Common myeloid progenitor, CD34-positive (primary cell): ENCODE data around the gene YTHDF2.
"Not testable (repeated sequence)": the region's sequence is repeated elsewhere in the genome, so short reads cannot be mapped to it uniquely, and the experiment has no call there.

ENCODE experiments used
- CTCF ChIA-PET: fragments of 350-600 bp; sonication (Branson Sonifier 250); formaldehyde crosslinking; loops from one replicate; lab custom pipeline; 2021; ENCODE audit warnings: antibody characterized with exemption; lab: Charles Lee
- POLR2A ChIA-PET: fragments of 350-600 bp; sonication (Branson Sonifier 250); formaldehyde crosslinking; loops from one replicate; lab custom pipeline; 2021; ENCODE audit warnings: antibody characterized with exemption; lab: Charles Lee
- DNase-seq, 3 donors: peaks; one replicate each; pipeline versions ENCODE4 v3.0.0 to v3.0.0-alpha.2; 2013
- H3K27ac ChIP-seq, 2 experiments: 1 replicate in 1 of 2; 2 replicates in 1 of 2; pipeline ENCODE4 v1.7.0; 2013; ENCODE audit warnings: inconsistent platforms in 2 of 2, low read length in 2 of 2, mild to moderate bottlenecking in 2 of 2, low read depth in 1 of 2, moderate library complexity in 1 of 2; ENCODE audit not compliant: severe bottlenecking in 2 of 2, insufficient read depth in 1 of 2, poor library complexity in 1 of 2
- H3K27me3 ChIP-seq, 5 experiments: replicated peaks in 2 of 5; 1 replicate in 3 of 5; 2 replicates in 2 of 5; pipeline versions ENCODE4 v1.6.1 to v1.7.0; 2013; ENCODE audit warnings: low read length in 4 of 5, mild to moderate bottlenecking in 2 of 5, moderate library complexity in 2 of 5, inconsistent platforms in 1 of 5; ENCODE audit not compliant: insufficient read depth in 5 of 5, control insufficient read depth in 4 of 5
- H3K36me3 ChIP-seq, 4 experiments: 1 replicate in 2 of 4; 2 replicates in 2 of 4; pipeline versions ENCODE4 v1.6.1 to v1.7.0; 2013; ENCODE audit warnings: low read length in 3 of 4, control low read depth in 1 of 4, mild to moderate bottlenecking in 1 of 4; ENCODE audit not compliant: control insufficient read depth in 4 of 4, insufficient read depth in 4 of 4
- H3K4me1 ChIP-seq, 4 experiments: 1 replicate in 3 of 4; 2 replicates in 1 of 4; pipeline versions ENCODE4 v1.6.1 to v1.7.1; 2013; ENCODE audit warnings: low read length in 3 of 4, mild to moderate bottlenecking in 3 of 4, control low read depth in 1 of 4, inconsistent platforms in 1 of 4, moderate library complexity in 1 of 4; ENCODE audit not compliant: control insufficient read depth in 4 of 4, insufficient read depth in 4 of 4; ENCODE audit errors: control extremely low read depth in 1 of 4
- H3K4me3 ChIP-seq, 7 experiments: 1 replicate in 4 of 7; 2 replicates in 3 of 7; pipeline versions ENCODE4 v1.5.1 to v1.7.0; 2013; ENCODE audit warnings: mild to moderate bottlenecking in 7 of 7, low read length in 6 of 7, moderate library complexity in 6 of 7, inconsistent platforms in 2 of 7, low read depth in 2 of 7, control low read depth in 1 of 7; ENCODE audit not compliant: insufficient read depth in 4 of 7, control insufficient read depth in 1 of 7; ENCODE audit errors: extremely low read depth in 1 of 7
- H3K9me3 ChIP-seq, 5 experiments: 1 replicate in 4 of 5; 2 replicates in 1 of 5; pipeline versions ENCODE4 v1.6.1 to v1.7.1; 2013; ENCODE audit warnings: low read length in 4 of 5, mild to moderate bottlenecking in 2 of 5, inconsistent platforms in 1 of 5, low read depth in 1 of 5, moderate library complexity in 1 of 5; ENCODE audit not compliant: control insufficient read depth in 4 of 5, insufficient read depth in 2 of 5; ENCODE audit errors: control extremely low read depth in 1 of 5
- WGBS: methylation state at CpG from one replicate; pipeline ENCODE4 v1.1.5; 2013; ENCODE audit not compliant: insufficient coverage; 5-methylcytosine and 5-hydroxymethylcytosine counted together

Gene YTHDF2

DNA sequence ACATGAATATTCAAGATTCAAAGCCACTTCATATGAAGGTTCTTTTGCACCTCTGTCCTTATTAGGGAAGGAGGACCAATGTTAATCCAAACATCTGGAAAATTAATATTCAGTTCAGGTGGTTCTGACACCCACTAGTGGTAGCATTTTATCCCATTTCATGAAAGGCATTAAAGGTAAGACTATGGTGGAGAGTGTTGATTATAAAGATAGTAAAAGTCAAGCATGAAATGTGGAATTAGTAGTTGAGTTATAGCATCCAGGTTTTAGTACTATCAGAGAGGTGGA lies 17.5 kb upstream of the YTHDF2 start:
- H3K36me3 ChIP-seq = peaks cover 4 to 15% (median 10%) of the 10 kb centered on the region in 4 experiments
- POLR2A ChIA-PET = no interaction called here
- no peak overlapping the region for H3K4me3 ChIP-seq
- peaks cover 0 to 3% (median 0%) of the 10 kb centered on the region in 4 experiments for H3K4me1 ChIP-seq
- no peaks in the 10 kb centered on the region for H3K9me3 ChIP-seq
- DNase-seq = no peak
- H3K27ac ChIP-seq = peak overlapping the region in 1 of 2 experiments; percentile 39
- CTCF ChIA-PET = no interaction called here
- no peaks in the 10 kb centered on the region for H3K27me3 ChIP-seq

DNA sequence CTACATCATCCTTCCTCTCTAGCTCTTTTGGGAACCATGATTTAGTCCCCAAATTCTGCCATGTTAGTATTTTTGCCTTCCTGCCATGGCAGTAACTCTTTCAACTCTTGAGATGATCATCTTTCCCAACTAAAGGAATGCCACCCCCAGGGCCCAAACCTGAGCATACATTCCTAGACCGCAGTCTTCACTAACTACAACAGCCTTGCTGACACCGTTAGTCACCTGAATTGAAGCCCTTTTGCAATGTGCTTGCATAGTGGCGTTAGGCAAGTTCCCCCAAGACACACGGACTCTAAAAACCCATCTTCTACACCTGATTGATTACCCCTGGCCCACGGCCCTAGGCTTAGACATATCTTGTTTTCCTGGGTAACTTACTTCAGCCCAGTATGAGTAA lies 16.4 kb upstream of the YTHDF2 start:
- Histone ChIP-seq H3K4me1 (no peaks in the 10 kb centered on the region), H3K27ac (no peak overlapping the region), H3K4me3 (no peak overlapping the region), H3K9me3 (no peaks in the 10 kb centered on the region), H3K27me3 (no peaks in the 10 kb centered on the region), H3K36me3 (peaks cover 0 to 7% (median 2%) of the 10 kb centered on the region in 4 experiments)
- no peak for DNase-seq
- POLR2A ChIA-PET = no interaction called here
- 96% methylated on average over 5 of the region's 5 CpGs for WGBS
- CTCF ChIA-PET = interaction anchor here (0.5 kb wide), 1 partner anchor 877 kb away, joined by 3 read pairs; no protein-coding TSS in a partner anchor

DNA sequence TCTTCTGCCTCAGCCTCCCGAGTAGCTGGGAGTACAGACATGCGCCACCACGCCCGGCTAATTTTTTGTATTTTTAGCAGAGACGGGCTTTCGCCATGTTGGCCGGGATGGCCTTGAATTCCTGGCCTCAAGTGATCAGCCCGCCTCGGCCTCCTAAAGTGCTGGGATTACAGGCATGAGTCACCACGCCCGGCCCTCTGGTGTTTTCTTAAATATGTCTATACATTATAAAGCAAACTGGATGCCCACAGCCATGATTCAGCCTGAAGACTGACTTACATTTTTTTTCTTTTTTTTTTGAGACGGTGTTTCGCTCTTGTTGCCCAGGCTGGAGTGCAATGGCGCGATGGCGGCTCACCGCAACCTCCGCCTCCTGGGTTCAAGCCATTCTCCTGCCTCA lies 14.8 kb upstream of the YTHDF2 start:
- DNase-seq, H3K4me3 ChIP-seq, H3K9me3 ChIP-seq, H3K27ac ChIP-seq, H3K4me1 ChIP-seq, H3K36me3 ChIP-seq, H3K27me3 ChIP-seq, POLR2A ChIA-PET: not testable (repeated sequence)
- 100% methylated on average over 10 of the region's 18 CpGs for WGBS
- CTCF ChIA-PET = interaction anchor here (1.2 to 1.4 kb wide), 2 partner anchors 13 to 15 kb away, joined by 3 to 4 read pairs; partner anchors contain the start of gene YTHDF2

DNA sequence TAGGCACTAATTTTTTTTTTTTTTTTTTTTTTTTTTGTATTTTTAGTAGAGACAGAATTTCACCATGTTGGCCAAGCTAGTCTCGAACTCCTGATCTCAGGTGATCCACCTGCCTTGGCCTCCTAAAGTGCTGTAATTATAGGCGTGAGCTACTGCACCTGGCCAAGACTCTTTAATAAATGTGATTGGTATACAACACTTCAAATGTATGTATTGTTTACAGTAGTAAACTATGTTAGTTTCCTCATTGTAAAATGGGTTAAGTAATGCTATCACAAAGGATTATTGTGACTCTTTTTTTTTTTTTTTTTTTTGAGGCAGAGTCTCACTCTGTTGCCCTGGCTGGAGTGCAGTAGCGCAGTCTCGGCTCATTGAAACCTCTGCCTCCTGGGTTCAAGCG lies 11.4 kb upstream of the YTHDF2 start:
- H3K27ac ChIP-seq, H3K36me3 ChIP-seq, H3K27me3 ChIP-seq, DNase-seq, H3K9me3 ChIP-seq, POLR2A ChIA-PET, H3K4me3 ChIP-seq, H3K4me1 ChIP-seq: not testable (repeated sequence)
- CTCF ChIA-PET = interaction anchor here (1.2 kb wide), 1 partner anchor 25 kb away, joined by 3 read pairs; no protein-coding TSS in a partner anchor
- WGBS = 100% methylated on average over 3 of the region's 5 CpGs

DNA sequence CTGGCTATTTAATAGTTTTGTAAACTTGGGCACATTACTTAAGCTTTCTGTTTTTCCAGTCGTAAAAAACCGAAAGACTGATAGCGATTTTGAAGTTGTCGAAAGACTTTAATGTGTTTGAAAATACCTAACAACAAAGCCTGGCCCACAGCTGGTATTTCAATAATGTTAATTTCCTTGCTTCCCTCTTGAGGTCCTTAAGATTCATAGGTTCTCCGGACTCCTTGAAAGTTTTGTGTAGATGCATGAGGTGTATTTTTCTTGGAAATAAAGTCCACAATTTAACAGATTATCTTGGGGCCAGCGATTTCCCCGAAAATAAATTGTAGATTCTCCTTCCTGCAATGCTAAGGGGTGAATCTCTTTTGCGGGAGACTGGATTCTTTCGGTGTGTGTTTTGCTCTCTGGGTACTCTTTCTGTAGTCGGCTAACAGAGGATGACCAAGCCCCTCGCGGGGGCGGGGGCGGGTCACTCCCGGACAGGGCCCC lies 735 bp upstream of the YTHDF2 start:
- no peak for DNase-seq

DNA sequence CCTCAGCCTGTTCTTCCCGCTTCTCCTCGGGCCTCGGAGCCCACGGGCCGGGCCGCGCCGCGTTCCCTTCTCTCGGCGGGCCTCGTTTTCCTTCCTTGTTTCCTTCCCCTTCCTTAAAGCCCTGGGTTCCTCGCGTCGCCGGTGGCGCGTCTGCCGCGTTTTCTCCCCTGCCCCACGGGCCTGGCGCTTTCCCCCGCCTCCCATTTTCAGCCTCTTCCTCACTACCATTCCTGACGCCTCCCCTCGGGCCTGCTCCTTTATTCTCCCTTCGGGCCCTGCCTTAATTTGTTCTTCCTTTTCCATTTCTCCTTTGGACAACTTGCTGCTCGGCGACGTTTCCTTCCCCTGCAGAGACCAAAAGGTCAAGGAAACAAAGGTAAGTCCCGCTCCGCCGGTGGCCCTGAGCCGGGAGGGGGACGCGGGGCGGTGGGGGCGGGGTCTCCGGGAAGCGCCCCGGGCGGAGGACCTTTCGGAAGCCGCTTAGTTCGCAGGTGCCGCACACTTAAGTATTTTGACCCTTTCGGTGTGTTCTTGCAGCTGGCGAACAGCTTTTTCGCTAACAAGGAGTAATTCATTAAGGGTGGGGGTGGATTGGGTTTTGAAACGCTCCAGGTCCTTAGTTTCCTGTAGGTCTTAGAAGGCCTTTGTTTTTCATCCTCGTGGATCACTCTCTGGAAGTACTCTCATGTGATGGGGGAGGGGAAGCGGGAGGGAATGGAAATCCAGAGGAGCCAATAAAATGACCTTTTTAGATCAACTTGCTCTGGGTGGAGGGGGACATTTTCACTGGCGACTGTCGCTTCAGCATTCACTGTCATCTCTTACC lies 780 bp downstream of the YTHDF2 start:
- Histone ChIP-seq H3K27ac (peak overlapping the region; percentile 86 to 96), H3K4me3 (peak overlapping the region; percentile 89 to 97 (median 93)), H3K36me3 (peaks cover 4 to 34% (median 22%) of the 10 kb centered on the region in 4 experiments), H3K27me3 (no peaks in the 10 kb centered on the region), H3K9me3 (no peaks in the 10 kb centered on the region), H3K4me1 (peaks cover 10 to 35% (median 25%) of the 10 kb centered on the region in 4 experiments)
- WGBS = 2% methylated on average over 29 of the region's 53 CpGs
- peak; percentile 27 to 48 (median 44) for DNase-seq
- CTCF ChIA-PET = interaction anchor here (0.6 to 2.4 kb wide), 11 partner anchors 9 to 158 kb away, joined by 3 to 12 read pairs (median 4); partner anchors contain the start of gene TAF12
- POLR2A ChIA-PET = interaction anchor here (0.8 to 3.0 kb wide), 6 partner anchors 9 to 156 kb away, joined by 3 to 21 read pairs (median 8); partner anchors contain the start of genes GMEB1, RNU11 and TAF12

More for the DNA sequence above, 735 bp upstream of the YTHDF2 start:
- Histone ChIP-seq H3K36me3 (peaks cover 3 to 18% (median 13%) of the 10 kb centered on the region in 4 experiments), H3K27me3 (no peaks in the 10 kb centered on the region), H3K4me3 (peak overlapping the region; percentile 44 to 97 (median 89)), H3K9me3 (no peaks in the 10 kb centered on the region), H3K4me1 (peaks cover 10 to 35% (median 23%) of the 10 kb centered on the region in 4 experiments), H3K27ac (peak overlapping the region; percentile 84 to 96)
- WGBS = 15% methylated on average over 12 of the region's 15 CpGs
- CTCF ChIA-PET = interaction anchor here (0.8 to 2.4 kb wide), 14 partner anchors 8 to 148 kb away, joined by 3 to 12 read pairs (median 4); partner anchors contain the start of gene TAF12
- POLR2A ChIA-PET = interaction anchor here (0.6 to 3.0 kb wide), 9 partner anchors 11 to 407 kb away, joined by 3 to 21 read pairs (median 7); partner anchors contain the start of genes GMEB1, MED18, RNU11 and TAF12

DNA sequence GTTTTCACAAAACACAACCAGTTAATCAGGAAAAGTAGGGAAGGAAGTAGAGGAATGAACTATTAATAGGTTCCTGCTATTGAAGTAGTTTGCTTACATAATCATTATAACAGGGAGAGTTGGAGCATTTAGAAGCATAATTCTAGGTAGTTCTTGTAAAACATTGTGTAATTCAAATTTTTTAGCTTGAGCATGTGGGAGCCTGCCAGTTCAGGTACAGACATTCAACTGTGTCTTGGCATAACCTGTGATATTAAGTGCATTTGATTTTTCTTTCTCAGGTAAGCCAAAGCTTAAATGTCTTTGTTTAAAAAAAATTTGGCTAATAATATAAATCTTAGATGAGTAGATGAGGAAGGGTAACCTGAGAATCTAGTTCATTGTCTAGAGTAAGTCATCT lies 3.4 kb downstream of the YTHDF2 start:
- DNase-seq = no peak
- Histone ChIP-seq H3K27ac (no peak overlapping the region), H3K9me3 (no peaks in the 10 kb centered on the region), H3K36me3 (peaks cover 9 to 59% (median 42%) of the 10 kb centered on the region in 4 experiments), H3K27me3 (no peaks in the 10 kb centered on the region), H3K4me3 (no peak overlapping the region), H3K4me1 (peaks cover 13 to 42% (median 25%) of the 10 kb centered on the region in 4 experiments)
- ChIA-PET CTCF (no interaction called here), POLR2A (no interaction called here)
